ENCODE results near the gene HDAC4. TPM values are rescaled to one million over a fixed set of nuclear protein-coding genes. Genes with fewer than 3 reads are reported as not detected.

HDAC4 gene
- total RNA-seq, result 51.6 TPM

GRCh38 chr2:239400596-239401066 lies at the start of gene HDAC4:
HDAC4 (minus strand) TSS chr2:239401020; CDS start chr2:239352699, 48,321 bp downstream.

Small RNAs within 50 kb of the gene (small RNA-seq; reads per million reads assigned to genes)
- gene MIR2467 (ENCODE audit: low replicate concordance) (1.4 reads per million, percentile 76 among the genes with 10 or more reads in this experiment), gene MIR4269 (ENCODE audit: low replicate concordance) (not detected), gene MIR4440 (ENCODE audit: low replicate concordance) (not detected), gene MIR4441 (ENCODE audit: low replicate concordance) (not detected)
